Panc1 (cell line): ENCODE measurements around the gene C10orf105. TPM values are rescaled to one million over a fixed set of nuclear protein-coding genes. Genes with fewer than 3 reads are reported as not detected.

Experiments
- ATAC-seq: fragments of 200-7000 bp; cut with Tn5 transposase; 2 replicates; pipeline ENCODE4 v1.9.1; 2020; ENCODE audit warnings: mild to moderate bottlenecking, moderate library complexity
- BruUV-seq: library from RNA; stranded (reverse); fragments of 400-500 nt; replicated peaks from 2 replicates; lab custom pipeline; 2021; lab: Mats Ljungman, UMichigan
- CTCF ChIA-PET: fragments of 300-600 bp; sonication (Branson Sonifier 250); formaldehyde crosslinking; loops from one replicate; lab custom pipeline; 2022; ENCODE audit warnings: antibody characterized with exemption; lab: Charles Lee
- POLR2A ChIA-PET: fragments of 300-600 bp; sonication (Branson Sonifier 250); formaldehyde crosslinking; loops from one replicate; lab custom pipeline; 2022; ENCODE audit warnings: antibody characterized with exemption; lab: Charles Lee
- DNase-seq: peaks from one replicate; pipeline ENCODE4 v3.0.0-alpha.2; 2010; ENCODE audit warnings: low read depth, low spot score
- H3K27ac ChIP-seq: 2 replicates; pipeline ENCODE4 v1.5.1; 2011; ENCODE audit warnings: mild to moderate bottlenecking, low read length, inconsistent platforms
- H3K27me3 ChIP-seq: fragments of 200-500 bp; sonication (Bioruptor generic); 2 replicates; pipeline ENCODE4 v1.6.0; 2014; ENCODE audit warnings: low read length, inconsistent platforms; ENCODE audit not compliant: control insufficient read depth, insufficient read depth
- H3K36me3 ChIP-seq: fragments of 200-500 bp; sonication (Bioruptor generic); 2 replicates; pipeline ENCODE4 v1.5.1; 2014; ENCODE audit warnings: inconsistent platforms, mild to moderate bottlenecking, low read length, moderate library complexity; ENCODE audit not compliant: control insufficient read depth, insufficient read depth
- H3K4me1 ChIP-seq: 2 replicates; pipeline ENCODE4 v1.5.1; 2011; ENCODE audit warnings: inconsistent platforms, mild to moderate bottlenecking, low read length, moderate library complexity; ENCODE audit not compliant: control insufficient read depth, insufficient read depth
- H3K4me3 ChIP-seq, 2 experiments: 2 replicates each; pipeline ENCODE4 v1.5.1; 2011 to 2012; ENCODE audit warnings: low read depth in 2 of 2, low read length in 2 of 2, mild to moderate bottlenecking in 2 of 2, inconsistent platforms in 1 of 2, moderate library complexity in 1 of 2
- H3K9me3 ChIP-seq: fragments of 200-500 bp; sonication (Bioruptor generic); 2 replicates; pipeline ENCODE4 v1.5.1; 2014; ENCODE audit warnings: low read depth, mild to moderate bottlenecking, inconsistent platforms, low read length, moderate library complexity; ENCODE audit not compliant: control insufficient read depth, insufficient read depth
- POLR2AphosphoS5 ChIP-seq: IDR thresholded peaks from 2 replicates; pipeline ENCODE4 v1.6.1; 2012; ENCODE audit warnings: mild to moderate bottlenecking, low read depth, low read length, moderate library complexity
- SIN3A ChIP-seq: IDR thresholded peaks from 2 replicates; pipeline ENCODE4 v1.6.1; 2012; ENCODE audit warnings: low read depth, mild to moderate bottlenecking, low read length, moderate library complexity, borderline replicate concordance; ENCODE audit not compliant: insufficient read depth
- TCF7L2 ChIP-seq: IDR thresholded peaks from 2 replicates; pipeline ENCODE4 v1.6.1; 2011; ENCODE audit warnings: mild to moderate bottlenecking, low read depth, low read length, inconsistent platforms
- in situ Hi-C: cut with HindIII; loops from 2 replicates; pipeline ENCODE4 v1.10.0; 2016; ENCODE audit warnings: low sequenced_read_pairs, low pct_unique_long_range_greater_than_20kb
- intact Hi-C: fragments of 100-400 bp; cut with micrococcal nuclease; formaldehyde crosslinking; loops from one replicate; pipeline ENCODE4 v1.10.0; 2022; ENCODE audit not compliant: unreplicated experiment
- total RNA-seq: library from RNA; stranded (reverse); gene quantifications from one replicate; pipeline ENCODE4 v1.2.1, GENCODE V29; 2021; ENCODE audit not compliant: unreplicated experiment
- TF ChIP-seq, protein P1 (sequence below): fragments of 450-650 bp; IDR thresholded peaks from 2 replicates; pipeline ENCODE4 v1.5.1; 2017; ENCODE audit warnings: mild to moderate bottlenecking
- TF ChIP-seq, protein P2 (sequence below), 2 experiments: IDR thresholded peaks; 2 replicates each; pipeline ENCODE4 v1.6.1; 2011 to 2012; ENCODE audit warnings: low read depth in 2 of 2, control low read depth in 1 of 2, low read length in 1 of 2, mild to moderate bottlenecking in 1 of 2, moderate library complexity in 1 of 2; ENCODE audit not compliant: insufficient read depth in 1 of 2

The C10orf105 gene
- total RNA-seq, 1 experiment from 2014 or later = not detected

DNA sequence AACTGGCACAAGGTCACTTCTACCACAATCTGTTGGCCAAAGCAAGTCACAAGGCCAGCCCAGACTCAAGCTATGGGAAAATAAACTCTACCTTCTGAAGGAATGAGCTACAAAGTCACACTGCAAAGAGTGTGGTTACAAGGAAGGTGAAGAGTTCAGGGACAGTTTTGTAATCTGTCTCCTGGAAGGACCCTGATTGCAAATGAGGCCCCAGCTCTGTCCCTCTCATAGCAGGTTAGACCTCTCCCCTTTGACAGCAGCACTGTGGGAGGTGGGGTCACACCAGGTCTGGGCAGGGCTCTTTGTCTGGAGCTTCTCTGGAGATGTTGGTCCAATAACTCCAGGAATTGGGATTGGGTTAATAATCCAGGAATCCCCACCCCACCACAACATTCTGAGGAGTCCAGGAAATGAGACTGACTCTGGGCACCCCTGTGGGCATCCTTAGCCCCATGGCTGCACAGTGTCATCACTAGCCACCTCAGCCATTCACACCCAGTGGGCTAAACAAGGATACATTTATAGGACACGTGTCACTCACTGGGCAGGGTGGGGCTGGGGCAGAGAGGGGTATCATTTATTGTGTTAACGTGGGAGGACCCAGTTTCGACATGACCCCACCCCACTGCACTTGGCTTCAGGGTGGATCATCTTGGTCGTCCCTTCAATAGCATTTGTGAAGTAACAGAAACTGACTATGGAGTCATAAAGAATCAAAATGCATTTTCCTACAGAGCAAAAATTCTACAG lies 23.7 kb upstream of the C10orf105 start:
- in situ Hi-C loops = no loop called here
- intact Hi-C loops = no loop called here
- Histone ChIP-seq H3K9me3 (no peaks in the 10 kb centered on the region), H3K4me3 (no peak overlapping the region), H3K36me3 (no peaks in the 10 kb centered on the region), H3K27ac (no peak overlapping the region), H3K27me3 (no peaks in the 10 kb centered on the region), H3K4me1 (0 out of 2 replicates have a peak, but pooled peaks cover 4% of the 10 kb centered on the region)
- ATAC-seq = no peak
- DNase-seq = no peak
- no TSS peak for BruUV-seq
- CTCF ChIA-PET = no interaction called here
- POLR2A ChIA-PET = no interaction called here
- no peak for TF ChIP-seq SIN3A
- TF ChIP-seq, protein P1, sequence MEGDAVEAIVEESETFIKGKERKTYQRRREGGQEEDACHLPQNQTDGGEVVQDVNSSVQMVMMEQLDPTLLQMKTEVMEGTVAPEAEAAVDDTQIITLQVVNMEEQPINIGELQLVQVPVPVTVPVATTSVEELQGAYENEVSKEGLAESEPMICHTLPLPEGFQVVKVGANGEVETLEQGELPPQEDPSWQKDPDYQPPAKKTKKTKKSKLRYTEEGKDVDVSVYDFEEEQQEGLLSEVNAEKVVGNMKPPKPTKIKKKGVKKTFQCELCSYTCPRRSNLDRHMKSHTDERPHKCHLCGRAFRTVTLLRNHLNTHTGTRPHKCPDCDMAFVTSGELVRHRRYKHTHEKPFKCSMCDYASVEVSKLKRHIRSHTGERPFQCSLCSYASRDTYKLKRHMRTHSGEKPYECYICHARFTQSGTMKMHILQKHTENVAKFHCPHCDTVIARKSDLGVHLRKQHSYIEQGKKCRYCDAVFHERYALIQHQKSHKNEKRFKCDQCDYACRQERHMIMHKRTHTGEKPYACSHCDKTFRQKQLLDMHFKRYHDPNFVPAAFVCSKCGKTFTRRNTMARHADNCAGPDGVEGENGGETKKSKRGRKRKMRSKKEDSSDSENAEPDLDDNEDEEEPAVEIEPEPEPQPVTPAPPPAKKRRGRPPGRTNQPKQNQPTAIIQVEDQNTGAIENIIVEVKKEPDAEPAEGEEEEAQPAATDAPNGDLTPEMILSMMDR = no peak

DNA sequence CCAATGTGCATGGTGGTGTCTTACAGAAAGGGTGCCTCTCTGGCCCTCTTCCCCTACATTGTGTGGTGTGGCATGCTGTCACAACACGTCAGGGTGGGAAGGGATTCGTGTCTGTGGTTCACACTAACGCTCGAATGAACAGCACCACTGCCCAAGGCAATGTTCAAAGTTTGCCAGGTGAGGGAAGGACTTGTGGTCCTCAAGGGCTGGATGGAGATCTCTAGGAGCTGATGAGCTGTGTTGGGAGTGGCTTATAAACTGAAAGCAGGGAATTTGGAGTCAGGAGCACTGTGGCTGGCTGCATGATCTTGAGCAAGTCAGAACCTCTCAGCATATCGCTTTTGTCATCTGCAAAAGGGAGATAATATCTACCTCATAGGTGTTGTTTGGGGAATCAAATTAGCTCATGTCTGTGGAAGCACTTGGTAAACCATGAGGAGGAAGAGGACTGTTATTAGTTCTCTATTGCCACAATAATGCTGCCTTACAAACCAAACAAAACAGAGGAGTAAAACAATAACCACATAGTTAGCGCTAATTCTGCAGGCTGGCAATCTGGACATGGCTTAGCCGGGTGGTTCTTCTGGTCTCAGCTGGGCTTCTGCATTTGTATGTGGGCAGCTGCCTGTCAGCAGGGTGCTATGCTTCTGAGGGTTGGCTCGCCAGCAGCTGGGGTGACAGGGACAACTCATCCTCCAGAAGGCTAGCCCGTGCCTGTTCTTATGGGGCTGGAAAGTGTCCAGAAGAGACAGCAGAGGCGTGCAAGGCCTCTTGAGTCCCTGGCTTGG lies 22.9 kb upstream of the C10orf105 start:
- no peak for DNase-seq
- no peak for ATAC-seq
- TF ChIP-seq TCF7L2 = no peak
- TF ChIP-seq, protein P1 = no peak
- TF ChIP-seq, protein P2, sequence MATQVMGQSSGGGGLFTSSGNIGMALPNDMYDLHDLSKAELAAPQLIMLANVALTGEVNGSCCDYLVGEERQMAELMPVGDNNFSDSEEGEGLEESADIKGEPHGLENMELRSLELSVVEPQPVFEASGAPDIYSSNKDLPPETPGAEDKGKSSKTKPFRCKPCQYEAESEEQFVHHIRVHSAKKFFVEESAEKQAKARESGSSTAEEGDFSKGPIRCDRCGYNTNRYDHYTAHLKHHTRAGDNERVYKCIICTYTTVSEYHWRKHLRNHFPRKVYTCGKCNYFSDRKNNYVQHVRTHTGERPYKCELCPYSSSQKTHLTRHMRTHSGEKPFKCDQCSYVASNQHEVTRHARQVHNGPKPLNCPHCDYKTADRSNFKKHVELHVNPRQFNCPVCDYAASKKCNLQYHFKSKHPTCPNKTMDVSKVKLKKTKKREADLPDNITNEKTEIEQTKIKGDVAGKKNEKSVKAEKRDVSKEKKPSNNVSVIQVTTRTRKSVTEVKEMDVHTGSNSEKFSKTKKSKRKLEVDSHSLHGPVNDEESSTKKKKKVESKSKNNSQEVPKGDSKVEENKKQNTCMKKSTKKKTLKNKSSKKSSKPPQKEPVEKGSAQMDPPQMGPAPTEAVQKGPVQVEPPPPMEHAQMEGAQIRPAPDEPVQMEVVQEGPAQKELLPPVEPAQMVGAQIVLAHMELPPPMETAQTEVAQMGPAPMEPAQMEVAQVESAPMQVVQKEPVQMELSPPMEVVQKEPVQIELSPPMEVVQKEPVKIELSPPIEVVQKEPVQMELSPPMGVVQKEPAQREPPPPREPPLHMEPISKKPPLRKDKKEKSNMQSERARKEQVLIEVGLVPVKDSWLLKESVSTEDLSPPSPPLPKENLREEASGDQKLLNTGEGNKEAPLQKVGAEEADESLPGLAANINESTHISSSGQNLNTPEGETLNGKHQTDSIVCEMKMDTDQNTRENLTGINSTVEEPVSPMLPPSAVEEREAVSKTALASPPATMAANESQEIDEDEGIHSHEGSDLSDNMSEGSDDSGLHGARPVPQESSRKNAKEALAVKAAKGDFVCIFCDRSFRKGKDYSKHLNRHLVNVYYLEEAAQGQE (IDR thresholded peaks at IDR 0.05; ENCODE audit: insufficient read depth in 1 of 2, low read depth in 2 of 2, low read length in 1 of 2) = no peak
- TF ChIP-seq POLR2AphosphoS5 = no peak
- no peak for TF ChIP-seq SIN3A
- ChIA-PET POLR2A (no interaction called here), CTCF (no interaction called here)
- intact Hi-C loops (no loop called here), in situ Hi-C loops (no loop called here)
- no peak overlapping the region for H3K4me3 ChIP-seq
- no peak overlapping the region for H3K27ac ChIP-seq
- no peaks in the 10 kb centered on the region for H3K27me3 ChIP-seq
- no peaks in the 10 kb centered on the region for H3K36me3 ChIP-seq
- H3K4me1 ChIP-seq = 0 out of 2 replicates have a peak, but pooled peaks cover 4% of the 10 kb centered on the region
- no peaks in the 10 kb centered on the region for H3K9me3 ChIP-seq
- BruUV-seq = no TSS peak
